Stimulated activated CD8-positive, alpha-beta memory T cell treated with anti-CD3 and anti-CD28 coated beads, Interleukin-2, amount 100 ng/mL, for 48 hours (primary cell): ENCODE results near the gene BCDIN3D.

Source experiments
- DNase-seq, 2 donors: peaks; one replicate each; pipeline ENCODE4 v3.0.0-alpha.2; 2020; ENCODE audit warnings: low read depth in 2 of 2

BCDIN3D gene

GRCh38 chr12:49821373-49822287 is 21.3 kb downstream of the BCDIN3D start:
- no peak for DNase-seq

- no peak for DNase-seq
Observed at GRCh38 chr12:49819786-49820185, 23.1 kb downstream of the BCDIN3D start.

- no peak for DNase-seq
Observed at GRCh38 chr12:49818241-49818895, 24.5 kb downstream of the BCDIN3D start.

- DNase-seq: no peak
Observed at GRCh38 chr12:49813131-49813530, 29.8 kb downstream of the BCDIN3D start.

GRCh38 chr12:49811961-49812401 is 30.9 kb downstream of the BCDIN3D start:
- no peak for DNase-seq

- no peak for DNase-seq
Observed at GRCh38 chr12:49811136-49811535, 31.8 kb downstream of the BCDIN3D start.

- DNase-seq: no peak
Observed at GRCh38 chr12:49809906-49810389, 33.0 kb downstream of the BCDIN3D start.

- DNase-seq: no peak
Observed at GRCh38 chr12:49809381-49809905, 33.5 kb downstream of the BCDIN3D start.

GRCh38 chr12:49808686-49809380 is 34.1 kb downstream of the BCDIN3D start:
- DNase-seq: no peak

GRCh38 chr12:49807991-49808580 is 34.8 kb downstream of the BCDIN3D start:
- DNase-seq: no peak

GRCh38 chr12:49806877-49807276 is 36.0 kb downstream of the BCDIN3D start:
- DNase-seq: no peak

- no peak for DNase-seq
Observed at GRCh38 chr12:49806321-49806813, 36.5 kb downstream of the BCDIN3D start.

GRCh38 chr12:49805409-49805808 is 37.5 kb downstream of the BCDIN3D start:
- no peak for DNase-seq

GRCh38 chr12:49804821-49805220 is 38.1 kb downstream of the BCDIN3D start:
- DNase-seq: no peak

GRCh38 chr12:49803693-49804450 is 39.0 kb downstream of the BCDIN3D start:
- no peak for DNase-seq

- no peak for DNase-seq
Observed at GRCh38 chr12:49801141-49802063, 41.5 kb downstream of the BCDIN3D start.

GRCh38 chr12:49800421-49801140 is 42.3 kb downstream of the BCDIN3D start:
- no peak for DNase-seq

- no peak for DNase-seq
Observed at GRCh38 chr12:49798934-49799333, 44.0 kb downstream of the BCDIN3D start.

- no peak for DNase-seq
Observed at GRCh38 chr12:49798248-49798647, 44.7 kb downstream of the BCDIN3D start.
